Keratinocyte (primary cell): ENCODE measurements around the gene CBX3. TPM values are rescaled to one million over a fixed set of nuclear protein-coding genes. Genes with fewer than 3 reads are reported as not detected.

Experiments used
- DNase-seq: peaks from one replicate; pipeline ENCODE4 v3.0.0-alpha.2; 2011; ENCODE audit warnings: low read depth, missing footprints, low spot score
- FAIRE-seq: peaks from 2 replicates; lab custom pipeline; 2011; peaks lifted over from hg19 to GRCh38; lab: Jason Lieb, UNC
- H2AFZ ChIP-seq: 2 replicates; pipeline ENCODE4 v1.6.0; 2012; ENCODE audit warnings: low read length, control low read depth, inconsistent platforms; ENCODE audit not compliant: control insufficient read depth
- H3K27ac ChIP-seq: 2 replicates; pipeline ENCODE4 v1.5.1; 2011; ENCODE audit warnings: low read length; ENCODE audit not compliant: control insufficient read depth, insufficient read depth
- H3K27me3 ChIP-seq: 3 replicates; pipeline ENCODE4 v1.6.0; 2011; ENCODE audit warnings: low read length; ENCODE audit not compliant: control insufficient read depth, insufficient read depth; ENCODE audit errors: extremely low read depth
- H3K36me3 ChIP-seq, 2 experiments: 2 replicates in 1 of 2; 3 replicates in 1 of 2; pipeline ENCODE4 v1.5.1; 2011; ENCODE audit warnings: low read length in 2 of 2, mild to moderate bottlenecking in 1 of 2; ENCODE audit not compliant: control insufficient read depth in 2 of 2, insufficient read depth in 2 of 2; ENCODE audit errors: extremely low read depth in 1 of 2
- H3K4me1 ChIP-seq: 3 replicates; pipeline ENCODE4 v1.5.1; 2011; ENCODE audit warnings: low read length; ENCODE audit not compliant: control insufficient read depth, insufficient read depth; ENCODE audit errors: extremely low read depth
- H3K4me2 ChIP-seq: 3 replicates; pipeline ENCODE4 v1.6.0; 2011; ENCODE audit warnings: low read depth, low read length; ENCODE audit not compliant: control insufficient read depth, insufficient read depth; ENCODE audit errors: extremely low read depth
- H3K4me3 ChIP-seq, 3 experiments: fragments of 200-600 bp in 1 of 3; sonication (generic) in 1 of 3; 2 replicates in 2 of 3; 3 replicates in 1 of 3; pipeline ENCODE4 v1.5.1; 2011 to 2016; ENCODE audit warnings: low read length in 3 of 3, mild to moderate bottlenecking in 3 of 3, control low read depth in 2 of 3, inconsistent platforms in 1 of 3, low read depth in 1 of 3, mixed read lengths in 1 of 3, mixed run types in 1 of 3, moderate library complexity in 1 of 3; ENCODE audit not compliant: control insufficient read depth in 2 of 3, insufficient read depth in 2 of 3; ENCODE audit errors: extremely low read depth in 1 of 3
- H3K79me2 ChIP-seq: 2 replicates; pipeline ENCODE4 v1.6.0; 2012; ENCODE audit warnings: low read length; ENCODE audit not compliant: control insufficient read depth, insufficient read depth
- H3K9ac ChIP-seq: 3 replicates; pipeline ENCODE4 v1.6.0; 2011; ENCODE audit warnings: low read length; ENCODE audit not compliant: control insufficient read depth, insufficient read depth; ENCODE audit errors: extremely low read depth
- H3K9me1 ChIP-seq: 3 replicates; pipeline ENCODE4 v1.6.0; 2011; ENCODE audit warnings: low read length; ENCODE audit not compliant: control insufficient read depth, insufficient read depth; ENCODE audit errors: extremely low read depth
- H3K9me3 ChIP-seq: 2 replicates; pipeline ENCODE4 v1.5.1; 2012; ENCODE audit warnings: low read depth, low read length; ENCODE audit not compliant: control insufficient read depth
- H4K20me1 ChIP-seq: 3 replicates; pipeline ENCODE4 v1.6.0; 2011; ENCODE audit warnings: low read length; ENCODE audit not compliant: control insufficient read depth, insufficient read depth; ENCODE audit errors: extremely low read depth
- CTCF ChIP-seq, 3 experiments: IDR thresholded peaks in 1 of 3; conservative IDR thresholded peaks in 1 of 3; optimal IDR thresholded peaks in 1 of 3; 2 replicates in 2 of 3; 3 replicates in 1 of 3; pipeline versions ENCODE3 to v1.5.1; 2011; ENCODE audit warnings: low read length in 3 of 3, mild to moderate bottlenecking in 3 of 3, moderate library complexity in 2 of 3, control low read depth in 1 of 3, inconsistent platforms in 1 of 3; ENCODE audit not compliant: insufficient read depth in 2 of 3; ENCODE audit errors: extremely low read depth in 1 of 3
- EZH2 ChIP-seq: IDR thresholded peaks from one replicate; pipeline ENCODE4 v1.6.1; 2012; ENCODE audit warnings: inconsistent platforms, mild to moderate bottlenecking, low read length, moderate library complexity
- dilution Hi-C: fragments of 300-500 bp; cut with MboI; formaldehyde crosslinking; loops from one replicate; pipeline ENCODE4 v1.7.0; 2020; ENCODE audit warnings: low sequenced_read_pairs; ENCODE audit not compliant: extremely low pct_ligation_motif_present
- polyA plus RNA-seq, 5 experiments: library from polyadenylated mRNA; depleted of rRNA in 3 of 5; stranded (reverse) in 3 of 5; stranded (forward) in 1 of 5; unstranded in 1 of 5; fragments of >200 nt; gene quantifications; 1 replicate in 1 of 5; 2 replicates in 3 of 5; 3 replicates in 1 of 5; pipeline versions ENCODE4 v1.2.1 to v1.2.3, GENCODE V29; 2011 to 2012; ENCODE audit warnings: missing spikeins in 2 of 5, low read depth in 1 of 5, low replicate concordance in 1 of 5

The CBX3 gene
- polyA plus RNA-seq, 1 donor (not counting 4 experiments of a cell fraction or from before 2014, with no cell fraction given) = 161 TPM

GRCh38 chr7:26181474-26182227 lies 19.9 kb upstream of the CBX3 start:
- FAIRE-seq (no peak), DNase-seq (no peak)
- dilution Hi-C loops = no loop called here
- H2AFZ ChIP-seq = no peak overlapping the region
- H3K79me2 ChIP-seq = no peaks in the 10 kb centered on the region
- no peaks in the 10 kb centered on the region for H3K4me1 ChIP-seq
- no peak overlapping the region for H3K4me3 ChIP-seq
- H3K27me3 ChIP-seq = no peaks in the 10 kb centered on the region
- no peak overlapping the region for H3K9ac ChIP-seq
- no peak overlapping the region for H3K27ac ChIP-seq
- H3K36me3 ChIP-seq = peaks cover 0 to 4% of the 10 kb centered on the region in 2 experiments
- peaks cover 6% of the 10 kb centered on the region for H4K20me1 ChIP-seq
- TF ChIP-seq CTCF (optimal IDR thresholded peaks at IDR 0.05 in 1 of 3, IDR thresholded peaks at IDR 0.05 in 1 of 3, conservative IDR thresholded peaks at IDR 0.05 in 1 of 3; ENCODE audit: extremely low read depth in 1 of 3, insufficient read depth in 2 of 3, low read length in 3 of 3) = no peak
- no peak for TF ChIP-seq EZH2
- H3K4me2 ChIP-seq = no peak overlapping the region
- H3K9me3 ChIP-seq = no peaks in the 10 kb centered on the region
- H3K9me1 ChIP-seq = no peaks in the 10 kb centered on the region

DNA sequence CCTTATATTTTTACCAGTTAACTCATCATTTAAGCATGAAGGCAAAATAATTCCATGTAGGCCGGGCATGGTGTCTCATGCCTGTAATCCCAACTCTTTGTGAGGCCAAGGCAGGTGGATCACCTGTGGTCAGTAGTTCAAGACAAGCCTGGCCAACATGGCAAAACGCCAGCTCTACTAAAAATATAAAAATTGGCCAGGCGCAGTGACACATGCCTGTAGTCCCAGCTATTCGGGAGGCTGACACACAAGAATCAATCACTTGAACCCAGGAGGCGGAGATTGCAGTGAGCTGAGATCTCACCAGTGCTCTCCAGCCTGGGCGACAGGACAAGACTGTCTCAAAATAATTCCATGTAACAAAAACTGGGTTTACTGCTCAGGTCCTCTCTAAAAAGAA lies 19.3 kb upstream of the CBX3 start:
- FAIRE-seq = no peak
- Histone ChIP-seq H3K27ac (no peak overlapping the region), H3K36me3 (peaks cover 0 to 4% of the 10 kb centered on the region in 2 experiments), H3K79me2 (no peaks in the 10 kb centered on the region), H2AFZ (no peak overlapping the region), H3K27me3 (no peaks in the 10 kb centered on the region), H3K4me3 (no peak overlapping the region), H4K20me1 (peaks cover 6% of the 10 kb centered on the region), H3K4me1 (no peaks in the 10 kb centered on the region), H3K9me1 (no peaks in the 10 kb centered on the region), H3K9me3 (no peaks in the 10 kb centered on the region), H3K4me2 (no peak overlapping the region), H3K9ac (no peak overlapping the region)
- DNase-seq = no peak
- TF ChIP-seq EZH2 (no peak), CTCF (optimal IDR thresholded peaks at IDR 0.05 in 1 of 3, IDR thresholded peaks at IDR 0.05 in 1 of 3, conservative IDR thresholded peaks at IDR 0.05 in 1 of 3; ENCODE audit: extremely low read depth in 1 of 3, insufficient read depth in 2 of 3, low read length in 3 of 3) (no peak)
- dilution Hi-C loops = no loop called here
